Glutamatergic neuron (in vitro differentiated cells): ENCODE results near the gene TRIM9. TPM values are rescaled to one million over a fixed set of nuclear protein-coding genes. Genes with fewer than 3 reads are reported as not detected.

ENCODE experiments used
- DNase-seq: peaks from one replicate; pipeline ENCODE4 v3.0.0; 2022
- H3K27ac Mint-ChIP-seq: one replicate; pipeline ENCODE4 v1.8.0; 2020; ENCODE audit warnings: mild to moderate bottlenecking, mixed read lengths, inconsistent platforms; ENCODE audit not compliant: unreplicated experiment
- H3K27me3 Mint-ChIP-seq: one replicate; pipeline ENCODE4 v1.8.0; 2020; ENCODE audit warnings: mild to moderate bottlenecking, moderate library complexity, mixed read lengths, inconsistent platforms; ENCODE audit not compliant: unreplicated experiment
- H3K36me3 Mint-ChIP-seq: one replicate; pipeline ENCODE4 v1.8.0; 2020; ENCODE audit warnings: mild to moderate bottlenecking, mixed read lengths, inconsistent platforms; ENCODE audit not compliant: unreplicated experiment
- H3K4me1 Mint-ChIP-seq: one replicate; pipeline ENCODE4 v1.8.0; 2020; ENCODE audit warnings: mild to moderate bottlenecking, low read depth, mixed read lengths, inconsistent platforms; ENCODE audit not compliant: unreplicated experiment
- H3K4me3 Mint-ChIP-seq: one replicate; pipeline ENCODE4 v1.8.0; 2020; ENCODE audit warnings: mild to moderate bottlenecking, mixed read lengths, inconsistent platforms; ENCODE audit not compliant: unreplicated experiment
- H3K9me3 Mint-ChIP-seq: one replicate; pipeline ENCODE4 v1.8.0; 2020; ENCODE audit warnings: mild to moderate bottlenecking, moderate library complexity, mixed read lengths, inconsistent platforms; ENCODE audit not compliant: unreplicated experiment
- CTCF ChIP-seq: fragments of 200-600 bp; sonication (generic); IDR thresholded peaks from one replicate; pipeline ENCODE4 v1.5.0; 2021; ENCODE audit not compliant: partially characterized antibody, unreplicated experiment
- total RNA-seq: library from RNA; stranded (reverse); fragmentation: NEBNext Ultra II Directional; extraction: Animal tissue kit (Norgen Biotek cat#: 25700); gene quantifications from one replicate; pipeline ENCODE4 v1.2.1, GENCODE V29; 2021; ENCODE audit not compliant: unreplicated experiment

Gene TRIM9
- total RNA-seq, 1 donor from 2014 or later = 11.9 TPM

GRCh38 chr14:51107801-51108200 is 12.9 kb upstream of the TRIM9 start:
- H3K36me3 Mint-ChIP-seq = no peaks in the 10 kb centered on the region

GRCh38 chr14:51104467-51104866 is 9.6 kb upstream of the TRIM9 start:
- DNase-seq = no peak
- Mint-ChIP-seq H3K9me3 (peaks cover under 1% of the 10 kb centered on the region), H3K4me3 (no peak overlapping the region), H3K4me1 (peaks cover 5% of the 10 kb centered on the region), H3K27ac (no peak overlapping the region), H3K27me3 (no peaks in the 10 kb centered on the region), H3K36me3 (no peaks in the 10 kb centered on the region)
- TF ChIP-seq CTCF = no peak

More at GRCh38 chr14:51107801-51108200, 12.9 kb upstream of the TRIM9 start:
- no peak overlapping the region for H3K4me3 Mint-ChIP-seq
- H3K4me1 Mint-ChIP-seq = no peaks in the 10 kb centered on the region
- no peak for TF ChIP-seq CTCF
- peaks cover 3% of the 10 kb centered on the region for H3K27me3 Mint-ChIP-seq
- no peak overlapping the region for H3K27ac Mint-ChIP-seq
- H3K9me3 Mint-ChIP-seq = peaks cover 2% of the 10 kb centered on the region
- DNase-seq = no peak

- Mint-ChIP-seq H3K27me3 (peaks cover 14% of the 10 kb centered on the region), H3K27ac (no peak overlapping the region), H3K36me3 (no peaks in the 10 kb centered on the region), H3K4me1 (peaks cover 16% of the 10 kb centered on the region), H3K9me3 (peaks cover 3% of the 10 kb centered on the region), H3K4me3 (no peak overlapping the region)
- TF ChIP-seq CTCF = no peak
- DNase-seq = no peak
Measured at GRCh38 chr14:51097287-51097686, 2.4 kb upstream of the TRIM9 start.

- H3K4me1 Mint-ChIP-seq = peaks cover 17% of the 10 kb centered on the region
Measured at GRCh38 chr14:51096870-51097269, 2.0 kb upstream of the TRIM9 start.

More at GRCh38 chr14:51096870-51097269, 2.0 kb upstream of the TRIM9 start:
- Mint-ChIP-seq H3K4me3 (no peak overlapping the region), H3K27me3 (peaks cover 14% of the 10 kb centered on the region), H3K36me3 (no peaks in the 10 kb centered on the region), H3K9me3 (peaks cover 3% of the 10 kb centered on the region), H3K27ac (no peak overlapping the region)
- no peak for TF ChIP-seq CTCF
- no peak for DNase-seq
